PC-9 (cell line): ENCODE data around the gene CPNE9.

Experiments
- CTCF ChIP-seq: fragments of 200-600 bp; sonication (generic); conservative IDR thresholded peaks from 2 replicates; pipeline ENCODE4 v1.6.1; 2017; ENCODE audit warnings: mixed run types, antibody characterized with exemption, mild to moderate bottlenecking, moderate library complexity
- EZH2 ChIP-seq: fragments of 200-600 bp; sonication (generic); IDR thresholded peaks from 2 replicates; pipeline ENCODE4 v1.8.0; 2017; ENCODE audit warnings: antibody characterized with exemption, low read depth

GRCh38 chr3:9704347-9705322 is 1.0 kb downstream of the CPNE9 start:
- TF ChIP-seq EZH2 (no peak), CTCF (no peak)
